GM18505 (cell line): ENCODE data around the gene ERVFRD-1.
"Not testable (repeated sequence)": the region's sequence is repeated elsewhere in the genome, so short reads cannot be mapped to it uniquely, and the experiment has no call there.

Experiments
- ATAC-seq: cut with Tn5 transposase; IDR thresholded peaks from one replicate; pipeline ENCODE4 v1.9.1; 2021; ENCODE audit not compliant: unreplicated experiment
- POLR2A ChIP-seq: IDR thresholded peaks from 4 replicates; pipeline ENCODE4 v1.6.1; 2011; ENCODE audit warnings: borderline replicate concordance; ENCODE audit not compliant: insufficient read depth, insufficient read length; ENCODE audit errors: extremely low read depth

ERVFRD-1 gene

DNA sequence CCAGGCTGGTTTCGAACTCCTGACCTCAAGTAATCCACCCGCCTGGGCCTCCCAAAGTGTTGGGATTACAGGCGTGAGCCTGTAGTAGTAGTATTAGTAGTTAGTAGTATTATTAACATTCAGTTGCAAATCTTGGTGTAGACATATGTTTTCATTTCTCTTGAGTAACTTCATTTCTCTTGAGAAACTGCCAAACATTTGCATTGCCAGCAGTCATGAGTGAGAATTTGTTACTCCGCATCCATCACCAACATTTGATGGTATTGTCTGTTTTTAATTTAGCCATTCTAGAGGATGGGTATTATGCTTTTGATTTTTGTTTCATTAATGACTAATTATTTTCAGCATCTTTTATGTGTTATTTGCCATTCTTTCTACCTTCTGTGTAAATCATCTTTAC is 1.5 kb upstream of the ERVFRD-1 start:
- no peak for ATAC-seq
- no peak for TF ChIP-seq POLR2A

DNA sequence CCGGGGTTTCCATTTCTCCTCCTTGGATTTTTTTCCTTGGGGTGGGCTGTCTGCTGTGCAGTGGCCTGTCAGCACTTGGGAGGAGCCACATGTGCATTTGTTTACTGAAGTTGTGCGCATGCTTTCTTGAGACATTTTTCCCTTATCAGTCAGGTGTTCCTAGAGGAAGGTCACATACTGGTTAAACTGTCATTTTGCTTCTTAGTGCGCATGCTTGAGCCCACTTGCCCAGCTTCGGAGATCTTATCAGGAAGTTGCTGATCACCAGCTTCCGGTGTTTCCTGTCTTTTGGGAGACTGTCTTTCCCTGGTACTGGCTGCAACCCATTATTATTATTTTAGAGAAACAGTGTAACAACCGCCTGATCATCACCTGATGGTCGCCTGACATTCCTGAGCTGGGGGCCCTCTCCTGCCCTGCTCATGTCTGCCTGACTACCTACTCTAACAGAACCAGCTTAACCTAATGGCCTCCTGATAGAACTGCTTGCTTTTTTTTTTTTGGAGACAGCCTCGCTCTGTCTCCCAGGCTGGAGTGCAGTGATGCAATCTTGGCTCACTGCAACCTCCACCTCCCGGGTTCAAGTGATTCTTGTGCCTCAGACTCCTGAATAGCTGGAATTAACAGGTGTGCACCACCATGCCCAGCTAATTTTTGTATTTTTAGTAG is 378 bp upstream of the ERVFRD-1 start:
- no peak for ATAC-seq
- no peak for TF ChIP-seq POLR2A

DNA sequence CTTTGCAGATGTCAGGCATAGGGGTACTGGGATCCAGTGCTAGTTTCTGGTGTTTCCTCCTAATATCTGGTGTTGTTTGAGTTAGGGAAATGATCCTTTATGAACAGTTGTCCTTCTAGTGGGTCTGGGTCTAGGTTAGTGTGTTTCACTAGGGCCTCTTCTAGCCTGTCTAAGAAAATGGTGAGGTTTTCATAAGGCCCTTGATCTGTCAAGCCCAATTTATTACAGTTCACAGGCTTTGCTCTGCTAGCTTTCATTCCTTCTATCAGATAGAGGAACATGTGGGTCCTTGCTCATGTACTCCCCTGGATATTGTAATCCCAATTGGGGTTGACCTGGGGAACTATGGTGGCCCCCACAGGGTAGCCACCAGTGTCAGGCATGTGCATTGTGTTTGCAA is 2.8 kb downstream of the ERVFRD-1 start:
- TF ChIP-seq POLR2A: no peak
- ATAC-seq: no peak

DNA sequence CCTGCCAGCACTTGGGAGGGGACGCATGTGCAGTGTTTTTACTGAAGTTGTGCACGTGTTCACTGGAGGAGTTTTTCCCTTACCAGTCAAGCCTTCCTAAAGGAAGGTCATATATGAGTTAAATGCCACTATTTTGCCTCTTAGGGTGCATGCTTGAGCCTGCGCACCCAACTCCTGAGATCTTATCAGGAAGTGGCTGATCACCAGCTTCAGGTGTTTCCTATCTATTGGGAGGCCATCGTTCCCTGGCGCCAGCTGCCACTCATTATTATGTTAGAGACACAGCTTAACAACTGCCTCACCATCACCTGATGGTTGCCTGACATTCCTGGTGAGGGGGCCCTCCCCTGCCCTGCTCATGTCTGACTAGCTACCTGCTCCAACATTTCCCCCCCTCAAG is 8.5 kb downstream of the ERVFRD-1 start:
- no peak for ATAC-seq
- TF ChIP-seq POLR2A: no peak

- ATAC-seq: no peak
- no peak for TF ChIP-seq POLR2A
Measured at GRCh38 chr6:11101417-11101816, 10.1 kb downstream of the ERVFRD-1 start.

GRCh38 chr6:11098004-11098403 is 13.5 kb downstream of the ERVFRD-1 start:
- no peak for ATAC-seq

GRCh38 chr6:11097476-11097875 is 14.0 kb downstream of the ERVFRD-1 start:
- ATAC-seq: no peak
- no peak for TF ChIP-seq POLR2A

More at GRCh38 chr6:11098004-11098403, 13.5 kb downstream of the ERVFRD-1 start:
- no peak for TF ChIP-seq POLR2A

- ATAC-seq: no peak
- TF ChIP-seq POLR2A: no peak
Measured at GRCh38 chr6:11096109-11096508, 15.4 kb downstream of the ERVFRD-1 start.

GRCh38 chr6:11094941-11095340 is 16.6 kb downstream of the ERVFRD-1 start:
- TF ChIP-seq POLR2A: no peak

DNA sequence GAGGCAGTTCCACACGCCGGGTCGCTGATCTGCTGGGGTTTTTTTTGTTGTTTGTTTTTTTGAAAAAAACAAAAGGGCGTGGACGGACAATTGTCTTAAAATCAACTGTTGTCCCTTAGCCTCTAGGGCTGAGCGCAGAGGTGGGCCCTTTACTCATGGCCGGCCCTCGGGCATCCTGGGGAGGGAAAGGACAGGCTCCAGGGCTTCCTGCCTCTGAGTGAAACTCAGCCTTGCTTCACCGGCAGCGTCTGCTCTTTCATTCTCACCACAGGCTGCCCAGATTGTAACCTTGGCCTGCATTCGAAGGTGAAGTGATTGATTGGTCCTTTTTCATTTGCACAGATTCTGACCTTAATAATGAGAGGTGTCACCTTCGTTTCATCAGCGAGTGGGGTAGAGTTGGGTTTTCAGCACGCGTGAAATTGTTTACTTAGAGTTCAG is 17.1 kb downstream of the ERVFRD-1 start:
- peak; percentile 32 for ATAC-seq
- TF ChIP-seq POLR2A: no peak

More at GRCh38 chr6:11094941-11095340, 16.6 kb downstream of the ERVFRD-1 start:
- ATAC-seq: no peak

DNA sequence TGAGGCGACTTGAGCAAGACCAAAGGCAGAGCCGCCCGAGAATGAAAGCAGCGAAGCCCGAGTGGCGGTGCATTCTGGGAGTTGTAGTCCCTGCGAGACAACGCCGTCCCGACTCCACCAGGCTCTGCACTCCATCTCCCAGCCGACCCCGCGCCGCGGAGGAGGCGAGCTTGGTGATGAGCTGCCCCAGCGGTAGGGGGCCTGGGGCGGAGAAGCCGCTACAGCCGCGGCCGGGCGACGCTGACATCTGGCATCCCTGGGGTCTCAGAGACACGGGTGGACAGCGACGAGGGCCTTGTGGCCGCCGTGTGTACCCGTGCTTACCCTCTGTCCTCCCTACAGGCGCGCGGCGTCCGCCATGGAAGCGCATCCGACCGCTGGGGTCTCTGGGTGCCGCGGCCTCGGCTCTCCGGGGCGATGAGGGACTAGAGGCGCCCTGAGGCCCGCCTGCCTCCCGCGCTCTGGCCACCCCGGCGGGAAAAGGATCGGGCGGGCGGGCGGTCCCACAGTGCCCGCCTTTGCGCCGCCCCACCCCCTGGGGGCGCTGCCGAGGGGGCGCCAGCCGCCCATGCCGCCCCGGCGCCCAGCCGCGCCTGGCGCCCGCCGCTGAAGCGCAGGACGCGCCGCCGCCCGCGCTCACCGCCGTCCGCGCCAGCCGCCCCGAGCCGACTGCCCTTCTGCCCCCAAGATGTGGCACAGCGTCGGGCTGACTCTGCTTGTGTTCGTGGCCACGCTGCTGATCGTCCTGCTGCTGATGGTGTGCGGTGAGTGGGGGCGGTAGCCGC is 17.7 kb downstream of the ERVFRD-1 start, which contains the start of gene SMIM13:
Gene SMIM13, plus strand, starts transcription at position 209 of the 785 bp plus-strand sequence. Its CDS starts 480 bp downstream, at position 689.
- peak; percentile 92 for ATAC-seq
- peak; percentile 76 for TF ChIP-seq POLR2A

GRCh38 chr6:11093376-11093625 is 18.2 kb downstream of the ERVFRD-1 start:
- ATAC-seq: peak; percentile 16
- TF ChIP-seq POLR2A: peak; percentile 62

GRCh38 chr6:11092668-11093375 is 18.7 kb downstream of the ERVFRD-1 start:
- peak; percentile 27 for ATAC-seq
- TF ChIP-seq POLR2A: no peak

DNA sequence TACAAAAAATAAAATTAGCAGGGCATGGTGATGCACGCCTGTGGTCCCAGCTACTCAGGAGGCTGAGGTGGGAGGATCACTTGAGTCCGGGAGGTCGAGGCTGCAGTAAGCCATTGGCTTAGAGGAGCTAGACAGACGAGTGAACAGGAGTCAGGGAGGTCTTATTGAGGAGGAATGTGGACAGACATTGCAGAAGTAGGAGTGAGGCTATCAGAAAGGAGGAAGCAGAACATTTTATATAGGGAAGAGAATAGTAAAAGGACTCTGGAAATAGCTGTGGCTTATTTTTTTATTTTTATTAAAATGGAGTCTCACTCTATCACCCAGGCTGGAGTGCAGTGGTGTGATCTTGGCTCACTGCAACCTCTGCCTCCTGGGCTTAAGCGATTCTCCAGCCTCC is 20.4 kb downstream of the ERVFRD-1 start:
- not testable (repeated sequence) for ATAC-seq
